C4-2B (cell line): ENCODE results near the gene RFT1.

ENCODE experiments used
- H3K27ac ChIP-seq: fragments of 450-650 bp; 2 replicates; pipeline ENCODE4 v1.5.1; 2017
- ZFX ChIP-seq: fragments of 450-650 bp; IDR thresholded peaks from 2 replicates; pipeline ENCODE4 v1.6.1; 2017
- TF ChIP-seq, protein P1 (sequence below): fragments of 450-650 bp; conservative IDR thresholded peaks from 2 replicates; pipeline ENCODE4 v1.5.1; 2017; ENCODE audit warnings: mild to moderate bottlenecking

Gene RFT1

DNA sequence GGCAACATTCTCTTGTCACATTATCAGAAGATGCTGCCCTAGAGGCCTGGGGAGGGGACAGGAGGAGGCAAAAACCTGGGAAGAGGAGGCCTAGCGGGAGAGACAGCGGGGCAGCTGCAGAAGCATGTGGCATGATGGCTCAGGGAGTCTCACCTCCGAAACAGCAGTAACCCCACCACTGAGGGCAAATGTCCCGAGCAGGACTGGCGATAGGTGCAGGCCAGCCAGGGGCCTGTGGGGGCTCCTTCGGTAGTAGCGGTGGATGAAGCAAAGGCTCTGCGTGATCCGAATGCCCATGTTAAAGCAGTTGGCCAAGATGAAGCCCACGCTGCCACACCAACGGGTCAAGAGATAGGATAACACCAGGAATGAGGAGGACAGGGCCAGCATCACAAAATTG, 38.0 kb downstream of the RFT1 start:
- TF ChIP-seq, protein P1, sequence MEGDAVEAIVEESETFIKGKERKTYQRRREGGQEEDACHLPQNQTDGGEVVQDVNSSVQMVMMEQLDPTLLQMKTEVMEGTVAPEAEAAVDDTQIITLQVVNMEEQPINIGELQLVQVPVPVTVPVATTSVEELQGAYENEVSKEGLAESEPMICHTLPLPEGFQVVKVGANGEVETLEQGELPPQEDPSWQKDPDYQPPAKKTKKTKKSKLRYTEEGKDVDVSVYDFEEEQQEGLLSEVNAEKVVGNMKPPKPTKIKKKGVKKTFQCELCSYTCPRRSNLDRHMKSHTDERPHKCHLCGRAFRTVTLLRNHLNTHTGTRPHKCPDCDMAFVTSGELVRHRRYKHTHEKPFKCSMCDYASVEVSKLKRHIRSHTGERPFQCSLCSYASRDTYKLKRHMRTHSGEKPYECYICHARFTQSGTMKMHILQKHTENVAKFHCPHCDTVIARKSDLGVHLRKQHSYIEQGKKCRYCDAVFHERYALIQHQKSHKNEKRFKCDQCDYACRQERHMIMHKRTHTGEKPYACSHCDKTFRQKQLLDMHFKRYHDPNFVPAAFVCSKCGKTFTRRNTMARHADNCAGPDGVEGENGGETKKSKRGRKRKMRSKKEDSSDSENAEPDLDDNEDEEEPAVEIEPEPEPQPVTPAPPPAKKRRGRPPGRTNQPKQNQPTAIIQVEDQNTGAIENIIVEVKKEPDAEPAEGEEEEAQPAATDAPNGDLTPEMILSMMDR: no peak
- no peak for TF ChIP-seq ZFX
- H3K27ac ChIP-seq: no peak overlapping the region

DNA sequence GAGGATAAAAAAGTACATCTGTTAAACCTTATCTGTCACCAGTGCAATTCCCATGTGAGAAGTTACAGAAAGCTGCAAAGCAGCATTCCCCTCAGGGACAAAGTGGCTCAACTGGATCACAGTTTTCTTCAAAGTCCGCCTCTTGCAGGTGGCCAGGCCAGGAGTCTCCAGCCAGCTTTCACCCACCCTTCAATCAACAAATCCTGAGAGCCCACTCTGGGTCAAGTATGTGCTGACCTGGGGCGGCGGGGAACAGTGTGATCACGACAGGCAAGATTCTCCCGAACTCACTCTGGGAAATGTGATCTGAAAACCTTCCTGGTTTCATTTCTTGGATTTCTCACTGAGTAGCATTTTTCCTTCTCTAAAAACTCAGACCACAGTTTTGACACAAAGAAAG, 39.2 kb downstream of the RFT1 start:
- no peak overlapping the region for H3K27ac ChIP-seq
- no peak for TF ChIP-seq ZFX
- TF ChIP-seq, protein P1: no peak

DNA sequence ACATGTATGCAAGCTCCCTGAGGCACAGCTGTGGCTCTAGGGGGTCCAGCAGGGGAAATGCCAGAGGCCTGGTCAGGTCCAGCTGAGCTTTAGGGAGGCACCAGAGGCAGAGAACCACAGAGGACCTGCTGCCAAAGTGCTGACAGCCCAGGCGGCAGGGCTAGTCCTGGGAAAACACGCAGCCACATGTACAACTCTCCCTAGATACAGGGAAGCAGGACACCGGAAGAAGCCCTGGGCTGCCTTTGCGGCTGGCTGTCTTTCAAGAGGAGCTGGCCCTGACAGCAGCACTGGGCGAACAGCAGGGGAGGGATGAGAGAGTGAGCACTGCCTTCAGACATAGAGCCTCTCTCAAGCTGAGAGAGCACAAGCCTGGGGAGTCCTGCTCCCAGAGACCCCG, 40.7 kb downstream of the RFT1 start:
- TF ChIP-seq, protein P1: no peak
- TF ChIP-seq ZFX: no peak
- no peak overlapping the region for H3K27ac ChIP-seq

DNA sequence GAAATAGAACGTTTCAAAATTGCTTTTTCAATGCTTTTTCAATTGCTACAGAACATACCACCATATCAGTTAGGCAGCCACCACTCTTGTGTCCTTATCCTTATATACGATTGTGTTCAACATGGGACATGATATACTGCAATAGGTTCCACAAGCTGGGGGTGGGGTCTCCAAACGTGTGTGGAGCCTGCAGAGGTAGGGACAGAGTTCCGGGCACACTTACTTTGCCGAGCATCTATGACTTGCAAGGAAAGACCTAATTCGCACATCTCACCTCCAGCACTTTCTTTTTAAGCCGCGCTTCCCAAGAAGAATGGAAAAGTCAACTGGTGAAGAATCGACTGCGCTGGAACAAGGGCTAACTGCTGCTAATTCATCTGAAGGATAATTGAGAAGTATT, 44.8 kb downstream of the RFT1 start:
- H3K27ac ChIP-seq: no peak overlapping the region

DNA sequence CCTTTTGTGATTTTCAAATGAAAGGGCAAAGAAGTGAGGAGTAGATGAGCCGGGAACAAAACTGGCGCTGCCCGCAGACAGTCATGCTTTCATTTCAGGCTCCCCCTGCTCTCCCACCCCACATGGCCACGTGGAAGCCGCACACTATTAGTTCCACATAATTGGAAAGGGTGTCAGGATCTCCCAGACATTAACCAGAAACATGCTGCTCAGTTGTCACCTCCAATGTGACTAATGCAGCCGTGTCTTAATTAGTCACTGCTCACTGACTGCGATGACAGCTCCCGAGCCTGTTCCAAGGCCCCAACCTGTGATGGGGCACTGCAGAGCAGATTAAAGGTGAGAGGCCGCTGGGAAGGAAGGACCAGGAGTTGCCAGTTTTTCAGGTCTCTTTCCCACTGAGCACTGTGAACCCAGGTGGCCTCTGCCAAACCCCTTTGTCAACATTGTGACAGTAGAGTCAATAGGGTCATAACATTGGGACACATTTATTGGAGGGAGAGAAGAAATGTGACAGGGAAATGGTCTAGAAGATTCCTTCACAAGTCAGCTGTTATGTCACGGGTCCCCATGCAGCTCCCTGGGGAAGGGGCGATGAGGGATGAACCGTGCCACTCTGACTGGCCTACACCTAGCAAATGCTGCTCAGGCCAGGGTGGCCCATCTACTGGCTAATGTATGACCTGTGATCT, 45.8 kb downstream of the RFT1 start:
- H3K27ac ChIP-seq: peak overlapping the region; percentile 9; the same call in 1 of the 2 replicates
- no peak for TF ChIP-seq ZFX
- TF ChIP-seq, protein P1: no peak

More for the DNA sequence above, 44.8 kb downstream of the RFT1 start:
- TF ChIP-seq, protein P1: no peak
- no peak for TF ChIP-seq ZFX

DNA sequence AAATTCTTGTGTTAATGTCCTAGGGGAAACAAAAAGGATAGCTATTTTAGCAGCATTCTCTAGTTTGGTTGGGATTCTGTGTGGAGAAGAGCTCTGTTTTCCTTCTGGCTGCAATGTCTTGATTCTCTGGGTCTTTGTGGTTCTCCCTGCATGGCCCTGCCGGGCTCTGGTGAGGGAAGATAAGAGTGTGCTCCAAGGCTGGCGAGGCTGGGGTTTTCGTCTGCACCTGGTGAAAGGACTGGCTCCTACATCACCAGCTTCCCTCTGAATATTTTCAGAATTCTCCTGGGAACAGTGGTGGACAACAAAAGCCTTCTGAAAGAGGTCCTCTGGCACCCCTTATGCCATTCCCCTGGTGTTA, 46.3 kb downstream of the RFT1 start:
- no peak overlapping the region for H3K27ac ChIP-seq
- no peak for TF ChIP-seq ZFX
- TF ChIP-seq, protein P1: no peak

DNA sequence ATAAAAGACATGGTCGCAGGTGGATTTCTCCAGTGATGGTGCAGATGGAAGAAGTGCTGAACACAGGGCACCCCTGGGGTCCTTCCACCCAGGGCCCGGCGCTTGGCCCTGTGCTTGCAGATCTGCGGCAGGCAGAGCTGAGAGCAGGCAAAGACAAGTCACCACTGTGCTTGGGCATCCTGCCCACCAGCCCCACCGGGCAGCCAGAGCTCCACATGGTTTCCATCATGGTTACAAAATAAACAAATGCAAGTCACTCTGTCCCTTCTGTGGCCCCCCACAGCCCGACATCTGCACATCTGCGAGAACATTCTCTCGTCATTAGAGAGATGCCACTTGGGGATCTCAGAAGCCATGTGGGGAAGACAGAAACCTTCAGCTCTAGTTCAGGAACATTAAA, 46.7 kb downstream of the RFT1 start:
- TF ChIP-seq ZFX: no peak
- TF ChIP-seq, protein P1: no peak
- no peak overlapping the region for H3K27ac ChIP-seq
